ENCODE results near the gene TMEM11.

Gene TMEM11

GRCh38 chr17:21214015-21214776, at the start of gene TMEM11:
TMEM11 (minus strand) TSS chr17:21214161; CDS start chr17:21214152, 9 bp downstream.
- H3K9ac ChIP-seq = peak within 1 kb of the TSS; percentile 97
- H3K27ac ChIP-seq = peak within 1 kb of the TSS; percentile 96
- H3K36me3 ChIP-seq = peaks cover 35% of the 10 kb centered on the region
- peak within 1 kb of the TSS; percentile 96 for H3K4me2 ChIP-seq
- H3K9me3 ChIP-seq = no peaks in the 10 kb centered on the region
- H4K20me1 ChIP-seq = peaks cover 46% of the 10 kb centered on the region
- TF ChIP-seq Cebpa-rat (IDR thresholded peaks at IDR 0.05) = no peak
- no peaks in the 10 kb centered on the region for H3K27me3 ChIP-seq
- peak within 1 kb of the TSS; percentile 87 for H3K4me3 ChIP-seq
- peaks cover 50% of the 10 kb centered on the region for H3K4me1 ChIP-seq

DNA sequence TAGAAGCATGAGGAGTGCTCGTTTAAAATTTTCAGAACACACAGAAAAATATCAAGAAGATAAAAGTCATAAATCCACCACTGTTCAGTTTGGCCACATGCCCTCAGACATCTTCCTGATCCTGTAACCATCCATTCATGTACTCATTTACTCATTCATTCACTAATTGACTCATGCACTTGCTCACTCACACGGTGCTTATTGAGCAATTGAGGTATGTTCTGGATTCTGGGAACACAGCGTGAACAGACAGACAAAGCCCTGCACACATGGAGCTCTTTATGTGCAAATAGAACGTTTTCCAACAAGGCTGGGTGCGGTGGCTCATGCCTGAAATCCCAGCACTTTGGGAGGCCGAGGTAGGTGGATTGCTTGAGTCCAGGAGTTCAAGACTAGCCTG, 49.4 kb upstream of the TMEM11 start:
- Histone ChIP-seq H3K4me2 (no peak overlapping the region), H3K4me3 (no peak overlapping the region), H3K27me3 (no peaks in the 10 kb centered on the region), H3K4me1 (peaks cover 22% of the 10 kb centered on the region), H3K9me3 (no peaks in the 10 kb centered on the region), H3K27ac (no peak overlapping the region), H3K9ac (no peak overlapping the region), H4K20me1 (no peaks in the 10 kb centered on the region), H3K36me3 (no peaks in the 10 kb centered on the region)
- TF ChIP-seq Cebpa-rat (IDR thresholded peaks at IDR 0.05) = no peak

GRCh38 chr17:21262259-21262993, 48.5 kb upstream of the TMEM11 start:
- Histone ChIP-seq H3K9me3 (no peaks in the 10 kb centered on the region), H3K36me3 (no peaks in the 10 kb centered on the region), H3K4me1 (peaks cover 12% of the 10 kb centered on the region), H3K27me3 (no peaks in the 10 kb centered on the region), H3K27ac (no peak overlapping the region), H3K4me3 (no peak overlapping the region), H4K20me1 (no peaks in the 10 kb centered on the region), H3K9ac (no peak overlapping the region), H3K4me2 (no peak overlapping the region; the same call in 1 of the 2 replicates)
- TF ChIP-seq Cebpa-rat (IDR thresholded peaks at IDR 0.05) = no peak

- Histone ChIP-seq H3K36me3 (no peaks in the 10 kb centered on the region), H3K4me3 (no peak overlapping the region), H3K4me2 (no peak overlapping the region), H3K9me3 (no peaks in the 10 kb centered on the region), H4K20me1 (no peaks in the 10 kb centered on the region), H3K4me1 (peaks cover 14% of the 10 kb centered on the region), H3K9ac (no peak overlapping the region), H3K27ac (no peak overlapping the region), H3K27me3 (peaks cover 9% of the 10 kb centered on the region; the same call in 1 of the 2 replicates)
- TF ChIP-seq Cebpa-rat (IDR thresholded peaks at IDR 0.05) = no peak
Measured at GRCh38 chr17:21258593-21258992, 44.6 kb upstream of the TMEM11 start.

DNA sequence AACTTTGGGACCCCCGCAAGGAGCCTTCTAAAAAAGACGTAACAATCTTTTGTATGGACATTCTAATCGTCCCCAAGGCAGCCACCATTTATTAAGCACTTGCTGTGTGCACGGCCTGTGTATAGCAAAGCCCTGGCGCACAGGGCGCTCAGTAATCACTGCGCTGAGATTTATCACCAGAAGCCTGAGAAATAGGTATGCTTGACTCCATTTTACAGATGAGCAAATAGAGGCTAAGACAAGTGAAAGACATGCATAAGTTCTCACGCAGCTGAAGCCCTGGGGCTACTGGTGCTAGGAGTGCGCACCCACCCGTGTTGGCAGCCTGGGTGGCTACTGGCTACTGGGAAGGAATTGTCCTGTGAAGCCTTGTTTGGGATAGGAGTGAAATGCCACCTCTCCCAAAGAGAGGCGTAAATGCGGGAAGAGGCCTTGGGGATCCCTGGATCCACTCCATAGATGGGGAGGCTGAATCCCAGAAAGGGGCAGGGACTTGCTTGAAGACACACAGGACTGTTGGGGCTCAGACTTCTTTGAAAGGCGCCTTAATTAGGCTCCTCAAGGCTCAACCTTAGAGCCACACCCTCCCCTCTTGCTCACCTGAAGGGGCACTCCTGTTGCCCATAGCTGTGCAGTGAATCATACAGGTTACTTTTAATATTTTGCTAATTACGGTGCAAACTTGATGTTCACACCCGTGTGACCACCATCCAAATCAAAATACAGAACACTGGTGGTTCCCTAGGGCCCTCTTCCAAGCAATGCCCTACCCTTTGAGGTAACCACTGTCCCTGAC, 39.9 kb upstream of the TMEM11 start:
- peak overlapping the region; percentile 97 for H3K4me2 ChIP-seq
- H4K20me1 ChIP-seq = peaks cover 39% of the 10 kb centered on the region
- no peaks in the 10 kb centered on the region for H3K9me3 ChIP-seq
- TF ChIP-seq Cebpa-rat (IDR thresholded peaks at IDR 0.05) = no peak
- H3K27ac ChIP-seq = no peak overlapping the region
- peak overlapping the region; percentile 76 for H3K9ac ChIP-seq
- peaks cover 33% of the 10 kb centered on the region for H3K27me3 ChIP-seq
- peak overlapping the region; percentile 80 for H3K4me3 ChIP-seq
- H3K4me1 ChIP-seq = peaks cover 34% of the 10 kb centered on the region
- no peaks in the 10 kb centered on the region for H3K36me3 ChIP-seq

DNA sequence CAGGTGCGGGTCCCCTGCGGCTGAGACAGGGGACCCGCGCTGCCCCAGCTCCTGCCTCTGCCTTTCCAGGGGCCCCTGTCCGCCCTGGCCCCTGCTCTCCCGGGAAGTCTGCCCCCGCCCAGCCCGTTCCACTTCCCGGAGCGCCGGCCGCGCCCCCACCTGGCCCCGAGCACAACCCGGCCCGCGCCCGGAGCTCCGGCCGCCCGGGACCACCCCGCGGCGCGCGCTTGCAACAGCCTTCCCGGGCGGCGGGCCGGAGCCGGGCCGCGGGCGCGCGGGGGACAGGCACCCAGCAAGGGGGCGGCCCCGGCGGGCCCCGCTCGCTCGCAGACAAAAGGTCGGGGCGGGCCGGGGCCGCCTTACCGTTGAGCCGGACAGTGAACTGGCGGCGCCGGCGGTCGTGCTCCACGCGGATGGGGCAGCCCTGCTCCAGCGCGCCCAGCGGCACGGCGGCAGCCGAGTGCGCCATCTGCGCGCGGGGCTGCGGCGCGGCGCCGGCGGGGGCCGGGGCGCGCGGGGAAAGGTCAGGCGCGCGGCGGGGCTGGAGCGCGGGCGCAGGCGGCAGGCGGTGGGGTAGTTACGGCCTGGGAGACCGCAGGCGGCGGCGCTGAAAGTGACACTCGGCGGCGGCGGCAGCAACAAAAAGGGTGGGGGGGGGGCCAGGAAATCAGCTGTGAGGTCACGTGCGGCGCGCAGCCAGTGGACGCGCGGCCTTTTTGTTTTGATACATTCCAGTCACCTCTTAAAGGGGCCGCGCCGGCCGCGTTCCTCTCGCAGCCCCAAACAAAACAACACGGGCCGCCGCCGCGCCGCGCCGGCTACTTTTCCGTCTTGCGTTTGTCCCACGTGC, 39.1 kb upstream of the TMEM11 start, which contains the start of gene NATD1:
Gene NATD1, minus strand, starts transcription at position 615 of the 850 bp plus-strand sequence. Its CDS starts 146 bp downstream, at position 469.
- peak within 1 kb of the TSS; percentile 44; the same call in 1 of the 2 replicates for H3K27ac ChIP-seq

DNA sequence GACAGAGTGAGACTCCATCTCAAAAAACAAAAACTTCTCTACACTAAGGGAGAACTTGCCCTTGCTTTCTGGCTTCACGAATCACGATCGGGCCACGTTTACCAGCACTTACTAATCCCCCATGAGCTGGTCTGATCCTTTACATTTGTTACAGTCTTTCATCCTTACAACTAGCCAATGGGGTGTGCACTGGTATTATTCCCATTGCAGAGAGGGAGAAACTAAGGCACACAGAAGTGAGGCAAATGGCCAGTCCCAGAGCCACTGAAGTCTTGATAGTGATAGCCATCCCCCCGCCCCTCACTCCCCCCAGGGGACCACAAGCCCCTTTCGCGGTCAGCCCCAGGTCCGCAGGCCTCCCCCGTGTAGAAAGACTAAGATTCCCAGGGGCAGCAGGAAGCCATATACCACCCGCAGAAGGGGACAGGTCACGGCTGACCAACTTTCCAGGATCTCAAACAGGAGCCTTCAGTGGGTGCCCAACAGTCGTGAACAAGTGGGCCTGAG, 38.4 kb upstream of the TMEM11 start:
- no peak overlapping the region for H3K27ac ChIP-seq
- H3K4me1 ChIP-seq = peaks cover 34% of the 10 kb centered on the region
- peak overlapping the region; percentile 80 for H3K4me3 ChIP-seq
- peak overlapping the region; percentile 97 for H3K4me2 ChIP-seq
- no peaks in the 10 kb centered on the region for H3K9me3 ChIP-seq
- H3K36me3 ChIP-seq = no peaks in the 10 kb centered on the region
- no peak for TF ChIP-seq Cebpa-rat (IDR thresholded peaks at IDR 0.05)
- H3K9ac ChIP-seq = peak overlapping the region; percentile 76
- H4K20me1 ChIP-seq = peaks cover 41% of the 10 kb centered on the region
- H3K27me3 ChIP-seq = peaks cover 33% of the 10 kb centered on the region

More for the DNA sequence above, 39.1 kb upstream of the TMEM11 start, which contains the start of gene NATD1:
- H3K4me2 ChIP-seq = peak within 1 kb of the TSS; percentile 97
- H3K4me1 ChIP-seq = peaks cover 34% of the 10 kb centered on the region
- no peak for TF ChIP-seq Cebpa-rat (IDR thresholded peaks at IDR 0.05)
- H3K9me3 ChIP-seq = no peaks in the 10 kb centered on the region
- peaks cover 41% of the 10 kb centered on the region for H4K20me1 ChIP-seq
- peak within 1 kb of the TSS; percentile 80 for H3K4me3 ChIP-seq
- no peaks in the 10 kb centered on the region for H3K36me3 ChIP-seq
- peak within 1 kb of the TSS; percentile 76 for H3K9ac ChIP-seq
- peaks cover 33% of the 10 kb centered on the region for H3K27me3 ChIP-seq

DNA sequence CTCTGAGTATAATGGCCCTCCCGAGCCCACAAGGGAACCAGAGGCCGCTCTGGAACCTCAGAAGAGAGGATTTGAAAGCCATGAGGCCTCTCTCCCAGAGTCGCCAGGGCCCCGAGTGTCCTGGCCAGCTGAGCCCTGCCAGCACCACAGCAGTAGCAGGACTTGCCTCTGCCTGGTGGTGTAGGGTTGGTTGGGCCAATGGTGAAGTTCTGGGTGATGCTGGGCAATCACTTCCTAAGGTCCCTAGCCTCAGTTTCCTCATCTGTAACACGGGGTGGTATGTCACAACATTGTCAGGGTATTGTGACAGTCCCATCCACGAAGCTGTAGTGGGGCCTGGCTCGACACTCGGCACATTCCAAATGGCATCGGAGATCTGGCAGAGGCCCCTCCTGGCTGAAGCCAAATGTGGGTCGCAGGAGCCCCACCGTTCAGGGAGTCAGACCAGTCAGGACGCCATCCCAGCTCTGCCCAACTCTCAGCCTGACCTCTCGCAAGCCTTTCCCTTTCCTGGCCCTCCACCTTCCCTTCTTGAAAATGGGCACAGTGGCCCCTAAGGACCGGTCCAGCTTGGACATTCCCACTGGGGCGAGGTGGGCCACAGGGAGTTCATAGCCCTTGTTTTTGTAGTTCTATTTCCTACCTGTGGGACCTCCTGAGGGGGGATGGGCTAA, 37.5 kb upstream of the TMEM11 start:
- no peak for TF ChIP-seq Cebpa-rat (IDR thresholded peaks at IDR 0.05)
- no peaks in the 10 kb centered on the region for H3K36me3 ChIP-seq
- no peak overlapping the region for H3K9ac ChIP-seq
- peaks cover 41% of the 10 kb centered on the region for H4K20me1 ChIP-seq
- no peak overlapping the region; the same call in 1 of the 2 replicates for H3K4me2 ChIP-seq
- H3K9me3 ChIP-seq = no peaks in the 10 kb centered on the region
- peaks cover 34% of the 10 kb centered on the region for H3K4me1 ChIP-seq
- H3K4me3 ChIP-seq = no peak overlapping the region
- peaks cover 33% of the 10 kb centered on the region for H3K27me3 ChIP-seq
- H3K27ac ChIP-seq = no peak overlapping the region
